ENCODE measurements around the gene TRIP10.

The TRIP10 gene

GRCh38 chr19:6711605-6712004 is 27.9 kb upstream of the TRIP10 start:
- H3K27me3 ChIP-seq (ENCODE audit: control insufficient read depth, insufficient read depth, low read length, poor library complexity, severe bottlenecking): peaks cover 41% of the 10 kb centered on the region
- H3K36me3 ChIP-seq (ENCODE audit: control insufficient read depth, insufficient read depth, low read length): no peaks in the 10 kb centered on the region
- H3K9me3 ChIP-seq (ENCODE audit: control insufficient read depth, low read length): no peaks in the 10 kb centered on the region
- no peaks in the 10 kb centered on the region for H3K4me1 ChIP-seq (ENCODE audit: control insufficient read depth, insufficient read depth, low read length)
- WGBS, 2 experiments: 75 to 81% methylated on average over 10 of the region's 10 CpGs
- H3K4me3 ChIP-seq (ENCODE audit: insufficient read depth, low read depth, low read length): no peak overlapping the region
- H3K27ac ChIP-seq (ENCODE audit: insufficient read depth, low read depth, low read length, poor library complexity, severe bottlenecking): no peak overlapping the region

- Histone ChIP-seq H3K36me3 (ENCODE audit: control insufficient read depth, insufficient read depth, low read length) (no peaks in the 10 kb centered on the region), H3K27me3 (ENCODE audit: control insufficient read depth, insufficient read depth, low read length, poor library complexity, severe bottlenecking) (peaks cover 41% of the 10 kb centered on the region), H3K27ac (ENCODE audit: insufficient read depth, low read depth, low read length, poor library complexity, severe bottlenecking) (no peak overlapping the region), H3K4me1 (ENCODE audit: control insufficient read depth, insufficient read depth, low read length) (no peaks in the 10 kb centered on the region), H3K9me3 (ENCODE audit: control insufficient read depth, low read length) (no peaks in the 10 kb centered on the region), H3K4me3 (ENCODE audit: insufficient read depth, low read depth, low read length) (no peak overlapping the region)
- 91 to 92% methylated on average over 16 of the region's 16 CpGs for WGBS, 2 experiments
Measured at GRCh38 chr19:6712231-6712630, 27.2 kb upstream of the TRIP10 start.

DNA sequence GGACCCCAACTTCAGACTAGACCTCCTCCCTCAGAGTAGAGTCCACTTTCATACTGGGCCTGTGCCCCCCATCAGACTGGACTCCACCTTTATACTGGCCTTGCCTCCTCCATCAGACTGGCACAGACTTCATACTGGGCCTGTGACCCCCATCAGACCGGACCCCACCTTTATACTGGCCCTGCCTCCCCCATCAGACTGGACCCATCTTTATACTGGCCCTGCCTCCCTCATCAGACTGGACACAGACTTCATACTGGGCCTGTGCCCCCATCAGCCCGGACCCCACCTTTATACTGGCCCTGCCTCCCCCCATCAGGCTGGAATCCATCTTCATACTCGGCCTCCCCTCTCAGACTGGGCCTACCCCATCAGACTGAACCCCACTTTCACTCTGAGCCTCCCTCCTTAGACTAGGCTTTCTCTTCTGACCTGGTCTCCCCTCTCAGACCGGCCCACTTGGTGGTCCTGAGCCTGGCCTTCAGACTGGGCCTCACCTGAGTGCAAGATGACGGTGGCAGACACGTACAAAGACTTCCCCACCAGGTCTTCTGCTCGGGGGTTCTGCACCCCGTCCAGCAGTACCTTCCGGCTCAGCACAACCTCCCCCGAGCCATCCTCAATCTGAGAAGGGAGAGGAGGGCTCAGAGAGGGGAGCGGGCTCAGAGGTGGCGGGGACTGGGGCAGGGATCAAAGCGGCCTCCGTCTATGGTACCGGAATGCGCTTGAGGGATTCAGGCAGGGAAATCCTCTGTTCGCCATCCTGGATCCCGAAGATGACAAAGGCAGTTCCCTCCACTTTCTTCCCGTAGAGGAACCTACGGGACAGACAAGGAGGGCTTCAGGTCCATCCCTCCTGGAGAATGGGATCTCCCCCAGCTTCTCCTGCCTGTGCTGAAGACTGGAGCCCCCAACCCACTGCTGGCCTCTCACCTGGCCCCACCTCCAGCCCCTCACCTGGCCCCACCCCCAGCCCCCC is 26.5 kb upstream of the TRIP10 start:
- no peak overlapping the region for H3K27ac ChIP-seq (ENCODE audit: insufficient read depth, low read depth, low read length, poor library complexity, severe bottlenecking)
- peaks cover 41% of the 10 kb centered on the region for H3K27me3 ChIP-seq (ENCODE audit: control insufficient read depth, insufficient read depth, low read length, poor library complexity, severe bottlenecking)
- H3K4me1 ChIP-seq (ENCODE audit: control insufficient read depth, insufficient read depth, low read length): no peaks in the 10 kb centered on the region
- no peak overlapping the region for H3K4me3 ChIP-seq (ENCODE audit: insufficient read depth, low read depth, low read length)
- no peaks in the 10 kb centered on the region for H3K9me3 ChIP-seq (ENCODE audit: control insufficient read depth, low read length)
- no peaks in the 10 kb centered on the region for H3K36me3 ChIP-seq (ENCODE audit: control insufficient read depth, insufficient read depth, low read length)
- WGBS, 2 experiments: 90 to 91% methylated on average over 20 of the region's 20 CpGs

- no peaks in the 10 kb centered on the region for H3K4me1 ChIP-seq (ENCODE audit: control insufficient read depth, insufficient read depth, low read length)
- no peaks in the 10 kb centered on the region for H3K36me3 ChIP-seq (ENCODE audit: control insufficient read depth, insufficient read depth, low read length)
- 83 to 85% methylated on average over 24 of the region's 24 CpGs for WGBS, 2 experiments
- no peak overlapping the region for H3K27ac ChIP-seq (ENCODE audit: insufficient read depth, low read depth, low read length, poor library complexity, severe bottlenecking)
- H3K27me3 ChIP-seq (ENCODE audit: control insufficient read depth, insufficient read depth, low read length, poor library complexity, severe bottlenecking): peaks cover 32% of the 10 kb centered on the region
- H3K4me3 ChIP-seq (ENCODE audit: insufficient read depth, low read depth, low read length): no peak overlapping the region
- H3K9me3 ChIP-seq (ENCODE audit: control insufficient read depth, low read length): no peaks in the 10 kb centered on the region
Measured at GRCh38 chr19:6713773-6714692, 25.4 kb upstream of the TRIP10 start.

GRCh38 chr19:6714749-6715555 is 24.5 kb upstream of the TRIP10 start:
- Histone ChIP-seq H3K4me3 (ENCODE audit: insufficient read depth, low read depth, low read length) (no peak overlapping the region), H3K9me3 (ENCODE audit: control insufficient read depth, low read length) (no peaks in the 10 kb centered on the region), H3K27ac (ENCODE audit: insufficient read depth, low read depth, low read length, poor library complexity, severe bottlenecking) (no peak overlapping the region), H3K4me1 (ENCODE audit: control insufficient read depth, insufficient read depth, low read length) (no peaks in the 10 kb centered on the region), H3K36me3 (ENCODE audit: control insufficient read depth, insufficient read depth, low read length) (no peaks in the 10 kb centered on the region), H3K27me3 (ENCODE audit: control insufficient read depth, insufficient read depth, low read length, poor library complexity, severe bottlenecking) (peaks cover 23% of the 10 kb centered on the region)
- WGBS, 2 experiments: 82 to 83% methylated on average over 11 of the region's 11 CpGs

DNA sequence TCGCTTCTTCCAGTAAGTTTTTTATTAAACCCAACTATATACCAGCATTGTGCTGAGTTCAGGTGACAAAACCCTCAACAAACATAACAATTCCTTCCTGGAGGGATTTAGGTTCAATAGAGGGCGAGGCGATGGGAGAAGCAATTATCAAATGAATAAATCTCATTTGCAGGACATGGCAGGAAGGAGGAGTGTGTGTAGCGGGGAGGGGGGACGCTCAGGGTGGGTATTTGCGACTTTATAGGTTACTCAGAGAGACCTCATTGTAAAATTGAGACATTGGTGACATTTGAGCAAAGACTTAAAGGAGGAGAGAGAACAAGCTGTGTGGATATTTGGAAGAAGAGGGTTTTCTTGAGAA is 22.9 kb upstream of the TRIP10 start:
- H3K9me3 ChIP-seq (ENCODE audit: control insufficient read depth, low read length): no peaks in the 10 kb centered on the region
- no peak overlapping the region for H3K27ac ChIP-seq (ENCODE audit: insufficient read depth, low read depth, low read length, poor library complexity, severe bottlenecking)
- H3K27me3 ChIP-seq (ENCODE audit: control insufficient read depth, insufficient read depth, low read length, poor library complexity, severe bottlenecking): peaks cover 6% of the 10 kb centered on the region
- no peaks in the 10 kb centered on the region for H3K4me1 ChIP-seq (ENCODE audit: control insufficient read depth, insufficient read depth, low read length)
- no peaks in the 10 kb centered on the region for H3K36me3 ChIP-seq (ENCODE audit: control insufficient read depth, insufficient read depth, low read length)
- H3K4me3 ChIP-seq (ENCODE audit: insufficient read depth, low read depth, low read length): no peak overlapping the region
- WGBS, 2 experiments: 55 to 56% methylated on average over 6 of the region's 6 CpGs

- WGBS, 2 experiments: 78 to 80% methylated on average over 10 of the region's 10 CpGs
- Histone ChIP-seq H3K9me3 (ENCODE audit: control insufficient read depth, low read length) (no peaks in the 10 kb centered on the region), H3K4me1 (ENCODE audit: control insufficient read depth, insufficient read depth, low read length) (no peaks in the 10 kb centered on the region), H3K4me3 (ENCODE audit: insufficient read depth, low read depth, low read length) (no peak overlapping the region), H3K27me3 (ENCODE audit: control insufficient read depth, insufficient read depth, low read length, poor library complexity, severe bottlenecking) (peaks cover 2% of the 10 kb centered on the region), H3K36me3 (ENCODE audit: control insufficient read depth, insufficient read depth, low read length) (no peaks in the 10 kb centered on the region), H3K27ac (ENCODE audit: insufficient read depth, low read depth, low read length, poor library complexity, severe bottlenecking) (no peak overlapping the region)
Measured at GRCh38 chr19:6717036-6717435, 22.4 kb upstream of the TRIP10 start.

DNA sequence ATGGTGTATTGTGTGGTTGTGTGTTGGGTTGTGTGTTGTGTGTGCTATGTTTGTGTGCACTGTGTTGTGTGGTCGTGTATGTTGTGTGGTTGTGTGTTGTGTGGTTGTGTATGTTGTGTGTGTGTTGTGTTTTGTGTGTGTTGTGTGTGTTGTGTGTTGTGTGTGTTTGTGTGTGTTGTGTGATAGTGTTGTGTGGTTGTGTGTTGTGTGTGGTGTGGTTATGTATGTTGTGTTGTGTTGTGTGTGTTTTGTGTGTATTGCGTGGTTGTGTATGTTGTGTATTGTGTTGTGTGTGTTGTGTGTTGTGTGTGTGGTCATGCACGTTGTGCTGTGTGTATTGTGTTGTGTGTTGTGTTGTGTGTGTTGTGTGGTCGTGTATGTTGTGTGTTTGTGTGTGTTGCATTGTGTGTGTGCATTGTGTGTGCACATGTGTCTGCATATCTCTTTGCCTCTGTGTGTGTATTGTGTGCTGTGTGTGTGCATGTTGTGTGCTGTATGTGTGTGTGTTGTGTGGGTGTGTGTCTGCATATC is 22.0 kb upstream of the TRIP10 start:
- H3K4me3 ChIP-seq (ENCODE audit: insufficient read depth, low read depth, low read length): no peak overlapping the region
- H3K27me3 ChIP-seq (ENCODE audit: control insufficient read depth, insufficient read depth, low read length, poor library complexity, severe bottlenecking): no peaks in the 10 kb centered on the region
- H3K36me3 ChIP-seq (ENCODE audit: control insufficient read depth, insufficient read depth, low read length): no peaks in the 10 kb centered on the region
- H3K27ac ChIP-seq (ENCODE audit: insufficient read depth, low read depth, low read length, poor library complexity, severe bottlenecking): no peak overlapping the region
- no peaks in the 10 kb centered on the region for H3K4me1 ChIP-seq (ENCODE audit: control insufficient read depth, insufficient read depth, low read length)
- H3K9me3 ChIP-seq (ENCODE audit: control insufficient read depth, low read length): no peaks in the 10 kb centered on the region
- WGBS, 2 experiments: 81 to 84% methylated on average over 4 of the region's 4 CpGs

GRCh38 chr19:6718111-6718740 is 21.3 kb upstream of the TRIP10 start:
- H3K9me3 ChIP-seq (ENCODE audit: control insufficient read depth, low read length): no peaks in the 10 kb centered on the region
- H3K4me3 ChIP-seq (ENCODE audit: insufficient read depth, low read depth, low read length): no peak overlapping the region
- H3K27ac ChIP-seq (ENCODE audit: insufficient read depth, low read depth, low read length, poor library complexity, severe bottlenecking): no peak overlapping the region
- H3K27me3 ChIP-seq (ENCODE audit: control insufficient read depth, insufficient read depth, low read length, poor library complexity, severe bottlenecking): no peaks in the 10 kb centered on the region
- 85 to 86% methylated on average over 23 of the region's 23 CpGs for WGBS, 2 experiments
- no peaks in the 10 kb centered on the region for H3K4me1 ChIP-seq (ENCODE audit: control insufficient read depth, insufficient read depth, low read length)
- no peaks in the 10 kb centered on the region for H3K36me3 ChIP-seq (ENCODE audit: control insufficient read depth, insufficient read depth, low read length)
